ENCODE data around the gene PEX11G. TPM values are rescaled to one million over a fixed set of nuclear protein-coding genes. Genes with fewer than 3 reads are reported as not detected.

Gene PEX11G
- total RNA-seq (4.1 and 6.2 TPM in 2 replicates), polyA plus RNA-seq (10.3 and 10.6 TPM in 2 replicates)

DNA sequence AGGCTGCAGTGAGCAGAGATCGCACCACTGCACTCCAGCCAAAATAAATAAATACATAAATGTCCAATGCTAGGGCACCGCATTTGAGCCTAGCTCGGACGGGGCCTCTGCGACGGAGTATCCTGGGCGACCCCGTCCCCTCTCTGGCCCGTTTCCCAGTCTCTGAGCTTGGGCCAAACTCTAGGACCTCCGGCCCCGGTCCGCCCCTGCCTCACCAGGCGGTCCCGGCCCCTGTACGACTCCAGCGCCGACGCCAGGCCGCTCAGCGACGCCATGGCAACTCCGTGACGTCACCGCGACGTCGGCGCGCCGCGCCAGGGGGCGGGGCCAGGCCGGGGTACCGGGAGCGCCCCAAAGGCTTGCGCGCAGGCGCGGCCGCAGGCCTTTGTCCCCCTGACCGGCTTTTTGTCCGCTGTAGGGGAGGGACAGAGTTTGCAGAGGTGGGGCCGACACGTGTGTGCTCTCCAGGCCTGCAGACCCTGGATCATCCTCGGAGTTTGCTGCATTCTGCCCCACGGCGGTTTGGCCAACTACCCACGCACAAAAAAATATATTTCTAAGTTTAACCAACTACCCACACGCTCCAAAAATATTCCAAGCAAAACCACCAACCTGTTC is at the start of gene PEX11G:
TSS of gene PEX11G (minus strand) at position 300 of the 618 bp plus-strand sequence. CDS start at position 275, 25 bp downstream.
- no peaks in the 10 kb centered on the region for H3K27me3 ChIP-seq
- H3K27ac ChIP-seq = peak within 1 kb of the TSS; percentile 90
- peak; percentile 96 for DNase-seq (ENCODE audit: low spot score)
- no peaks in the 10 kb centered on the region for H3K9me3 ChIP-seq (ENCODE audit: low read depth)
- H3K4me2 ChIP-seq = peak within 1 kb of the TSS; percentile 79
- TF ChIP-seq EZH2phosphoT487 (IDR thresholded peaks at IDR 0.05; ENCODE audit: low read depth, severe bottlenecking, unreplicated experiment) (no peak), EZH2 (IDR thresholded peaks at IDR 0.05; ENCODE audit: borderline replicate concordance) (no peak)
- TF ChIP-seq, protein P1, sequence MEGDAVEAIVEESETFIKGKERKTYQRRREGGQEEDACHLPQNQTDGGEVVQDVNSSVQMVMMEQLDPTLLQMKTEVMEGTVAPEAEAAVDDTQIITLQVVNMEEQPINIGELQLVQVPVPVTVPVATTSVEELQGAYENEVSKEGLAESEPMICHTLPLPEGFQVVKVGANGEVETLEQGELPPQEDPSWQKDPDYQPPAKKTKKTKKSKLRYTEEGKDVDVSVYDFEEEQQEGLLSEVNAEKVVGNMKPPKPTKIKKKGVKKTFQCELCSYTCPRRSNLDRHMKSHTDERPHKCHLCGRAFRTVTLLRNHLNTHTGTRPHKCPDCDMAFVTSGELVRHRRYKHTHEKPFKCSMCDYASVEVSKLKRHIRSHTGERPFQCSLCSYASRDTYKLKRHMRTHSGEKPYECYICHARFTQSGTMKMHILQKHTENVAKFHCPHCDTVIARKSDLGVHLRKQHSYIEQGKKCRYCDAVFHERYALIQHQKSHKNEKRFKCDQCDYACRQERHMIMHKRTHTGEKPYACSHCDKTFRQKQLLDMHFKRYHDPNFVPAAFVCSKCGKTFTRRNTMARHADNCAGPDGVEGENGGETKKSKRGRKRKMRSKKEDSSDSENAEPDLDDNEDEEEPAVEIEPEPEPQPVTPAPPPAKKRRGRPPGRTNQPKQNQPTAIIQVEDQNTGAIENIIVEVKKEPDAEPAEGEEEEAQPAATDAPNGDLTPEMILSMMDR (IDR thresholded peaks at IDR 0.05; ENCODE audit: poor library complexity) = no peak
- H3K79me2 ChIP-seq = no peaks in the 10 kb centered on the region
- peaks cover 8% of the 10 kb centered on the region for H3K4me1 ChIP-seq (ENCODE audit: insufficient read depth)
- H3K36me3 ChIP-seq (replicated peaks; ENCODE audit: insufficient read depth, low read depth) = no peaks in the 10 kb centered on the region
- H3K4me3 ChIP-seq = peak within 1 kb of the TSS; percentile 35
- peak within 1 kb of the TSS; percentile 66 for H2AFZ ChIP-seq
- no peaks in the 10 kb centered on the region for H3K9me2 ChIP-seq (replicated peaks; ENCODE audit: insufficient read depth)
- WGBS (ENCODE audit: low lambda C conversion rate, missing lambda C conversion rate) = 3% methylated on average over 47 of the region's 49 CpGs
- no peaks in the 10 kb centered on the region for H4K20me1 ChIP-seq (ENCODE audit: insufficient read depth, poor library complexity, severe bottlenecking)

DNA sequence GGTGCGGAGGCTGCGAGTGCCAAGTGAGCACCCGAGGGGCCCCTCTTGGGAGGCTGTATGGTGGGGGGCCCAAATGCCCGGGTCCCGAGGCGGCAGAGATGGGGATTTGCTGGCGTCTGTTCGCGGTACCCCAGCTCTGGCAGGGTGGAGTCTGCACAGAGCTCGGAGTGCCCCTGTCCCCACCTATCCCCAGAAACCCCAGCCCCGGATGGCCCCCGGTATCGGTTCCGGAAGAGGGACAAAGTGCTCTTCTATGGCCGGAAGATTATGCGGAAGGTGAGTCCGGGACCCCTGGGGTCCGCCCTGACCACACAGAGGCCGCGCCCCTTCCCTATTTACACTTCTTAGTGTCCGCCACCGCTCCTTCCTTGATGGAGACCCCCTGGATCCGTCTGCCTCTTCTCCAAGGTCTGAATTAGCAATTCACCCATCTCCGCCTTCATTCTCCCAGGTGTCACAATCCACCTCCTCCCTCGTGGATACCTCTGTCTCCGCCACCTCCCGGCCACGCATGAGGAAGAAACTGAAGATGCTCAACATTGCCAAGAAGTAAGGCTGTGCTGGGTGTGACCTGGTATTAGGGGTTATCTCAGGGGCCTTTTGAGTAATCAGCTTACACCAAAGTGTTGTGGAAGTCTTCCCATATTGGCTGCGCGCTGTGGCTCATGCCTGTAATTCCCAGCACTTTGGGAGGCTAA is 47.3 kb upstream of the PEX11G start:
- 49% methylated on average over 18 of the region's 30 CpGs for WGBS (ENCODE audit: low lambda C conversion rate, missing lambda C conversion rate)
- Histone ChIP-seq H3K9me3 (ENCODE audit: low read depth) (no peaks in the 10 kb centered on the region), H3K4me3 (peak overlapping the region; percentile 27), H4K20me1 (ENCODE audit: insufficient read depth, poor library complexity, severe bottlenecking) (no peaks in the 10 kb centered on the region), H3K4me1 (ENCODE audit: insufficient read depth) (no peaks in the 10 kb centered on the region), H3K79me2 (no peaks in the 10 kb centered on the region), H3K27me3 (no peaks in the 10 kb centered on the region), H3K4me2 (peak overlapping the region; percentile 97), H3K9me2 (replicated peaks; ENCODE audit: insufficient read depth) (no peaks in the 10 kb centered on the region), H3K27ac (no peak overlapping the region), H2AFZ (peak overlapping the region; percentile 74), H3K36me3 (replicated peaks; ENCODE audit: insufficient read depth, low read depth) (no peaks in the 10 kb centered on the region)
- TF ChIP-seq, protein P1 (IDR thresholded peaks at IDR 0.05; ENCODE audit: poor library complexity) = no peak
- TF ChIP-seq EZH2phosphoT487 (IDR thresholded peaks at IDR 0.05; ENCODE audit: low read depth, severe bottlenecking, unreplicated experiment) (no peak), EZH2 (IDR thresholded peaks at IDR 0.05; ENCODE audit: borderline replicate concordance) (no peak)
- DNase-seq (ENCODE audit: low spot score) = no peak

DNA sequence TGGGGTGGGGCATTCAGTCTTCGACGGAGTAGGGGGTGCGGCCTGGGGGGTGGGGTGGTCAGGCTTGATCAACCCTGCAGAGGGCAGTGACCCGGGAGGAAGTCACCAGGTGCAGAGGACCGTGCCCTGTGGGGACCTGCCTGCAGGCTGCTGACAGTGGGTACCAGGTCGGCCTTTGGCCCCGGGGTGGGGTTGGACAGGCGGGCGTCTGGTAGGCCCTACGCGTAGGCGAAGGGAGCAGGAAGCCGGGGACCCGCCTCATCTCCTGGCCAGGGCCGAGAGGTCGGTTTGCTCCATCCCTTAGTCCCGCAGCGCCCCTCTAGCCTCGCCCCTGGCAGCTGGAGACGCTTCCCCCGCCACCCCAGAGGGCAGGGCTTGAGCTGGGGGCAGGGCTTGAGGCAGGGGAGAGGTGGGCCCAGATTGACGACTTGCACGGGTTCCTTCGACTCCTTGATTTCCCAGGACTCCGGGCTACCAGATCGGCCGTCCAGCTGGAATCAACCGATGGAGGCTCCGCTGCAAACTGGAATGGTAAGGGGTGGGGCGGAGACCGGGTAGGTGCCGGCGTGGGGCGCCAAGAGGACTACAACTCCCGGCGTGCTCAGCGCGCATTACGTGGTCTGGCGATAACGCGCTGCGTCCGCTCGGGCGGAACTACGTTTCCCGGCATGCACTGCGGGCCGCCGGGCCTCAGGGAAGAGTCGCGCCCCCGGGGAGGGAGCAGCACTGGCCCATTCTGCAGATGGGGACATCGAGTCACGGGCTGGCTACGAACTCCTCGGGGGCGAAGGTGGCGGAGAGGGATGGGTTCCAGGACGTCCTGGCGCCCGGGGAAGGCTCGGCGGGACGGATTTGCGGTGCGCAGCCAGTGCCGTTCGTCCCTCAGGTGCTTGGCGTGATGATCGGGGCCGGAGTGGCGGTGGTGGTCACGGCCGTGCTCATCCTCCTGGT is 46.5 kb upstream of the PEX11G start, which contains the start of gene PNPLA6:
TSS of gene PNPLA6 (plus strand) at position 671 of the 951 bp plus-strand sequence. CDS start at position 743, 72 bp downstream.
- under 1% methylated on average over 53 of the region's 76 CpGs for whole genome bisulfite sequencing (ENCODE audit: low lambda C conversion rate, missing lambda C conversion rate)
- H4K20me1 ChIP-seq (ENCODE audit: insufficient read depth, poor library complexity, severe bottlenecking) = no peaks in the 10 kb centered on the region
- H3K4me2 ChIP-seq = peak within 1 kb of the TSS; percentile 97
- peak; percentile 97 for DNase-seq (ENCODE audit: low spot score)
- no peaks in the 10 kb centered on the region for H3K27me3 ChIP-seq
- no peaks in the 10 kb centered on the region for H3K9me2 ChIP-seq (replicated peaks; ENCODE audit: insufficient read depth)
- H3K36me3 ChIP-seq (replicated peaks; ENCODE audit: insufficient read depth, low read depth) = no peaks in the 10 kb centered on the region
- H3K9me3 ChIP-seq (ENCODE audit: low read depth) = no peaks in the 10 kb centered on the region
- H3K4me3 ChIP-seq = peak within 1 kb of the TSS; percentile 27
- peak within 1 kb of the TSS; percentile 74 for H2AFZ ChIP-seq
- no peaks in the 10 kb centered on the region for H3K79me2 ChIP-seq
- TF ChIP-seq, protein P1 (IDR thresholded peaks at IDR 0.05; ENCODE audit: poor library complexity) = no peak
- TF ChIP-seq EZH2 (IDR thresholded peaks at IDR 0.05; ENCODE audit: borderline replicate concordance) (no peak), EZH2phosphoT487 (IDR thresholded peaks at IDR 0.05; ENCODE audit: low read depth, severe bottlenecking, unreplicated experiment) (no peak)
- peak within 1 kb of the TSS; percentile 87 for H3K27ac ChIP-seq
- H3K4me1 ChIP-seq (ENCODE audit: insufficient read depth) = no peaks in the 10 kb centered on the region
